ENCODE data around the gene MYBBP1A.
"Not testable (repeated sequence)": the region's sequence is repeated elsewhere in the genome, so short reads cannot be mapped to it uniquely, and the experiment has no call there.

MYBBP1A gene

GRCh38 chr17:4592240-4593005 is 37.2 kb upstream of the MYBBP1A start:
- no peak overlapping the region for H3K4me3 ChIP-seq
- no peak overlapping the region for H3K27ac ChIP-seq

DNA sequence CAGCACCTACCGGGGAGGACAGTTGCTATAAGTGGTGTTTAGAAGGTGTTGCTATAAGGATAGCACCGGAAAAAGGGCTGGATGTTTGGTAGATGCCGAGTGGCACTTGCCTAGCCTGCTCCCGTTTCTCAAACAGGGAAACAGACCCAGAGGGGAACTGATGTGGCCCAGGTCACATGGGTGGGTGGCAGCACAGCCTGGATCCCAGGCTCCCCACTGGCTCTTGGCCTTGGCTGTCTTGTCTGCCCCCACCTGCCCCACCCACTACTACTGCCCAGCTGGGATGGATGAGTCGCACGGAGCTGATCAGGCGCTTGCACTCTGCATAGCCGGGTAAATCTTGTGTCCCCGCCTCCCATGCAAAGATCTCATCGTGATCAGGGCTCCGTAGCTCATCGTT is 36.3 kb upstream of the MYBBP1A start:
- Histone ChIP-seq H3K4me3 (no peak overlapping the region), H3K27ac (no peak overlapping the region)

GRCh38 chr17:4590981-4591453 is 35.8 kb upstream of the MYBBP1A start:
- H3K4me3 ChIP-seq = no peak overlapping the region
- H3K27ac ChIP-seq = no peak overlapping the region

GRCh38 chr17:4590042-4590441 is 34.9 kb upstream of the MYBBP1A start:
- H3K27ac ChIP-seq, H3K4me3 ChIP-seq: not testable (repeated sequence)

- no peak overlapping the region for H3K4me3 ChIP-seq
Observed at GRCh38 chr17:4588898-4589625, 33.9 kb upstream of the MYBBP1A start.

DNA sequence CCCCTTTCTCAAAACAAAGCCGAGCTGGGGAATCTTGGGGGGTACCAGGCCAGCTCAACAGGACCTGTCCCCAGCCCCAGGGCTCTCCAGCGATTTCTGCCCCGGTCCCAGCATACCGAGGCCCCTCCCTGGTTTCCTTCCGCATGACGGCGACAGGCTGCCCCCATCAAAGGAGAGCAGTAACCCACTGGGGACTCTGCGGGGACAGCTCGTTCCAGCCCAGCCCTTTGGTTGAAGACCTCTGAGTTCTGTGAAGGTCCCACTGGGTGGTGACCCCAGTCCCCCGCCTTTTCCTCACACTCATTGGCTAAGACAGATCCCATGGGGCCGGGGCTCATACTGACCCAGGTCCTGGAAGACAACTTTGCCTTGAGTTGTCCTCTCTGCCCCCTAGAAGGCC is 33.2 kb upstream of the MYBBP1A start:
- no peak overlapping the region for H3K27ac ChIP-seq
- H3K4me3 ChIP-seq = no peak overlapping the region

More at GRCh38 chr17:4588898-4589625, 33.9 kb upstream of the MYBBP1A start:
- no peak overlapping the region for H3K27ac ChIP-seq

DNA sequence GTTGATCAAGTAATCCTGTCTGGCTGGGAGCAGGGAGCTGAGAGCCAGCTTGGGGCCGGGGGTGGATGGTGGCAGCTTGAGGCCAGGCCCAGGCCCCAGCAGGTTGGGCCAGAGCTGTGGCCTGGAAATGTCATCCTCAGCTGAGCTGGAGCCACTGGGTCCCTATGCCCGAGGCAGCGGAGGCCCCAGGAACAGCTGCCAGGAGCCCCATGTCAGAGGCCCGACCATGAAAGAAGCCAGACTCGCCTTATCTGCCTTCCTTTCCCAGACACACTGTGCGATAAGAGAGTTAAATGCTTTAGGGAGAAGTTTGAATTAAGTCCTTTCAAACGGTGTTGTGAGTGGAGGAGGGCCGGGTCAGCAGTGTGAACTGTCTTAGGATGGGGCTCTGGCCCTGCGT is 32.6 kb upstream of the MYBBP1A start:
- H3K27ac ChIP-seq = no peak overlapping the region

GRCh38 chr17:4587195-4587594 is 32.0 kb upstream of the MYBBP1A start:
- Histone ChIP-seq H3K4me3 (no peak overlapping the region), H3K27ac (no peak overlapping the region)

More for the DNA sequence above, 32.6 kb upstream of the MYBBP1A start:
- H3K4me3 ChIP-seq = no peak overlapping the region

DNA sequence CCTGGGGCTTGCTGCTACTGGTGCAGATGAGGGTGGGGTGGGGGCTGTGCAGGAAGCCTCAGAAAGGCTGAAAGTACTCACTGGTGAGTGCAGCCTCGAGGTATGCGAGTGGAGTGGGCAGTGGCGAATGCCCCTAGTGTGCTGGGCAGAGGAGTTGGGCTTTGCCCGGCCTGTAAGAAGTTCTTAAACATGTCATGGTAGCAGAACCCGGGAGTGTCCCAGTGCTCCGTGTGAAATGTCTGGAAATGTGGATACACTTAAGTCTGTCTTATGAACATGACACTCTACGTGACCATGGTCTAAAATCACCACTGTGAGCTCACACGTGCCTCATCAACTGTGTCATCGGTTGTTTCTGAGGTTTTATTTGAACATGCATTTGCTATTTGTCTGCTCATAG is 30.9 kb upstream of the MYBBP1A start:
- Histone ChIP-seq H3K4me3 (no peak overlapping the region), H3K27ac (no peak overlapping the region)

- H3K4me3 ChIP-seq = no peak overlapping the region
- H3K27ac ChIP-seq = no peak overlapping the region
Observed at GRCh38 chr17:4585638-4585994, 30.4 kb upstream of the MYBBP1A start.

- Histone ChIP-seq H3K4me3 (peak overlapping the region in 4 of 7 experiments; percentile 35 to 45 (median 36)), H3K27ac (no peak overlapping the region)
Observed at GRCh38 chr17:4584917-4585637, 29.9 kb upstream of the MYBBP1A start.

- peak within 1 kb of the TSS in 2 of 21 experiments; percentile 16 to 62 for H3K27ac ChIP-seq
- H3K4me3 ChIP-seq = peak within 1 kb of the TSS; percentile 8 to 45 (median 35)
Observed at GRCh38 chr17:4584101-4584916, 29.1 kb upstream of the MYBBP1A start, which contains the start of gene SMTNL2. Gene SMTNL2 (plus strand): TSS chr17:4584529. CDS start chr17:4584606, 77 bp downstream.

DNA sequence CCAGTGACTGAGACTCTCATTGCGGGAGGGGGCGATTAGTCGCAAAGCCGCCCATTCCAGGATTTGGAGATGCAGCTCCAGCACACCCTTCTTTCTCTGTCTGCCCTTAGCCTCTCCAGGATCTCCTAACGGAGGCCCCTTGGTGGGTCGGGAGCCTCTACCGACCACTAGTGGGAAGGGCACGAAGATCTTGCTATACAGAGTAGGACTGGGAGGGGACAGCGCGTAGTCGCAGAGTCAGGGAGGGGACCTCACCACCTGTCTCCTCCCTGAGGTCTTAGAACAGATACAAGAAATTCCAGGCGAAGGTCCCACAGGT is 28.6 kb upstream of the MYBBP1A start:
- Histone ChIP-seq H3K4me3 (peak overlapping the region; percentile 8 to 45 (median 35)), H3K27ac (peak overlapping the region in 2 of 21 experiments; percentile 16 to 62)

- H3K4me3 ChIP-seq = no peak overlapping the region
Observed at GRCh38 chr17:4583206-4583605, 28.0 kb upstream of the MYBBP1A start.

GRCh38 chr17:4582691-4583090 is 27.5 kb upstream of the MYBBP1A start:
- no peak overlapping the region for H3K4me3 ChIP-seq
- H3K27ac ChIP-seq = no peak overlapping the region

More at GRCh38 chr17:4583206-4583605, 28.0 kb upstream of the MYBBP1A start:
- no peak overlapping the region for H3K27ac ChIP-seq

DNA sequence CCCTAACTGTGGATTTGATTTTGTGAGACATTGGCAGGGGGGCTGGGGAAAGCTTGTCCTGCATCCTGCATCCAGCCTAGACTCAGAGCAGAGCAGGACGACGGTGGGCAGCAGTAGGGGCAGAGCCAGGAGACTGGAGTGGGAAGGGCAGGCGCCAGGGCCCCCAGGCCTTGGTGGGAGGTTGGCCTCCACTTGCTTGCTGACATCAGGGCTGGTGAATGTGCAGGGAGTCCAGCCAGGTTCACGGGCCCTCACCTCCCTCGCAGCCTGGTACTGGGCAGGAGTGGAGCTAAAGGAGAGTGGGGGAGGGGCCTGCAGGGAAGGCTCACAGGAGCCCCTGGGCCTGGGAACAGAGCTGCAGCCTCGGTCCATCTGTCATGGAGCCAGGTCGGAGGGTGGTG is 26.9 kb upstream of the MYBBP1A start:
- Histone ChIP-seq H3K4me3 (no peak overlapping the region), H3K27ac (no peak overlapping the region)

GRCh38 chr17:4580291-4580690 is 25.1 kb upstream of the MYBBP1A start:
- Histone ChIP-seq H3K4me3 (no peak overlapping the region), H3K27ac (no peak overlapping the region)

GRCh38 chr17:4579678-4580077 is 24.5 kb upstream of the MYBBP1A start:
- H3K27ac ChIP-seq = no peak overlapping the region
- no peak overlapping the region for H3K4me3 ChIP-seq

GRCh38 chr17:4578349-4578748 is 23.2 kb upstream of the MYBBP1A start:
- H3K27ac ChIP-seq, H3K4me3 ChIP-seq: not testable (repeated sequence)
